Measurements from ENCODE around the gene GPANK1. TPM values are rescaled to one million over a fixed set of nuclear protein-coding genes. Genes with fewer than 3 reads are reported as not detected.

GPANK1 gene
- total RNA-seq, 1 experiment from 2014 or later = 26.8 TPM

DNA sequence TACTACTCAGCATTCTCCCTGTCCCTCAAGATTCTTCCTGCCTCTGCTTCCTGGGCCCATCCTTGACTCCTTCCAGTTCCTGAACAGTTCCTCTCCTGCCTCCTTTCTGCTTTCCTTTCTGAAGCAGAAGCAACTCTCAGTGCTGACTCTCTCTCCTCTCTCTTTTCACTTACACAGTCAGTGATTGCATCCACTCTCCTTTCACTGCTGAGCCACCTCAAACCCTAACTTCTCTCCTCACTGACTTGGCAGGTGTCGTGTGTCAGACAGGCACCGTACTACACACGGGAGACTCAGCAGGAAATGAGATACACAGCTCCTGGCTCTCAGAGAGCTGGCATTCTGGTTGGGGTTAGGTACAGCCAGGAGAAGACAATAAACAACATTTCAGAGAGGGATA, 32.8 kb upstream of the GPANK1 start:
- Histone ChIP-seq H3K27ac (ENCODE audit: insufficient read length, low read depth, low read length) (no peak overlapping the region), H3K4ac (ENCODE audit: low read depth, low read length) (no peak overlapping the region), H3K79me2 (ENCODE audit: insufficient read depth, low read length) (peaks cover 2% of the 10 kb centered on the region; the same call in 1 of the 2 replicates), H3K9me3 (ENCODE audit: control insufficient read depth, low read depth, low read length) (no peaks in the 10 kb centered on the region), H2BK15ac (ENCODE audit: low read depth, low read length) (no peak overlapping the region), H3K27me3 (ENCODE audit: insufficient read depth, low read length) (no peaks in the 10 kb centered on the region), H3K14ac (ENCODE audit: insufficient read depth, low read length) (no peak overlapping the region), H3K9ac (ENCODE audit: extremely low read depth, insufficient read length, low read length) (no peak overlapping the region), H2BK120ac (ENCODE audit: low read depth, low read length, poor library complexity, severe bottlenecking) (no peak overlapping the region), H3K23me2 (ENCODE audit: insufficient read length, low read depth, low read length, poor library complexity, severe bottlenecking) (peaks cover 3% of the 10 kb centered on the region), H3K18ac (ENCODE audit: insufficient read length, low read depth, low read length) (no peak overlapping the region), H2BK12ac (ENCODE audit: insufficient read length, low read depth, low read length) (no peak overlapping the region), H2BK5ac (ENCODE audit: insufficient read length, low read length) (no peak overlapping the region), H3K79me1 (ENCODE audit: insufficient read depth, low read depth, low read length, poor library complexity, severe bottlenecking) (peaks cover 6% of the 10 kb centered on the region), H3K23ac (ENCODE audit: insufficient read length, low read depth, low read length) (no peak overlapping the region), H4K20me1 (ENCODE audit: control insufficient read depth, insufficient read depth, insufficient read length) (no peaks in the 10 kb centered on the region), H3K56ac (ENCODE audit: insufficient read length, low read depth, low read length) (no peak overlapping the region), H3K4me1 (ENCODE audit: insufficient read depth, low read length) (peaks cover 4% of the 10 kb centered on the region; the same call in 1 of the 2 replicates), H2BK20ac (ENCODE audit: low read depth, low read length, poor library complexity, severe bottlenecking) (no peak overlapping the region), H3T11ph (ENCODE audit: low read length) (no peak overlapping the region), H2AFZ (ENCODE audit: low read length) (no peak overlapping the region), H3K4me2 (ENCODE audit: insufficient read depth, insufficient read length, low read length) (no peak overlapping the region), H2AK5ac (ENCODE audit: insufficient read length, low read length) (no peak overlapping the region), H4K8ac (replicated peaks; ENCODE audit: insufficient read length, low read depth, low read length) (no peak overlapping the region), H4K5ac (ENCODE audit: insufficient read length, low read depth, low read length) (no peak overlapping the region), H4K91ac (ENCODE audit: insufficient read length, low read depth, low read length) (no peak overlapping the region)
- no CpG with 5 or more reads among the region's 3 CpGs for WGBS (ENCODE audit: extremely low coverage, insufficient read length, low lambda C conversion rate)
- no peak overlapping the region; a peak in 2 of 7 replicates for H3K27ac Mint-ChIP-seq
- no peak for DNase-seq
- H3K4me3 Mint-ChIP-seq = no peak overlapping the region
- H3K9me3 Mint-ChIP-seq = no peaks in the 10 kb centered on the region; a peak in 1 of 5 replicates
- H3K36me3 Mint-ChIP-seq (ENCODE audit: insufficient read depth in 1 of 3, low read depth in 3 of 3) = peaks cover 4 to 54% (median 25%) of the 10 kb centered on the region in 3 experiments; a peak in 6 of 7 replicates
- H3K4me1 Mint-ChIP-seq = peaks cover 8 to 9% of the 10 kb centered on the region in 2 experiments
- TF ChIP-seq CTCF (conservative IDR thresholded peaks at IDR 0.05) = no peak
- no peaks in the 10 kb centered on the region; the same call in 1 of the 2 replicates for H3K27me3 Mint-ChIP-seq (ENCODE audit: low read depth)
